CD4-positive, alpha-beta T cell treated with Interleukin-6 at 100 ng/mL for 8 hours (primary cell): ENCODE results near the gene GLB1L.
A peak's percentile ranks its signal among the peaks of the same experiment; 100 is the strongest.

Experiments
- DNase-seq: peaks from one replicate; pipeline ENCODE4 v3.0.0-alpha.2; 2020; ENCODE audit warnings: mixed read lengths, low spot score

GLB1L gene

DNA sequence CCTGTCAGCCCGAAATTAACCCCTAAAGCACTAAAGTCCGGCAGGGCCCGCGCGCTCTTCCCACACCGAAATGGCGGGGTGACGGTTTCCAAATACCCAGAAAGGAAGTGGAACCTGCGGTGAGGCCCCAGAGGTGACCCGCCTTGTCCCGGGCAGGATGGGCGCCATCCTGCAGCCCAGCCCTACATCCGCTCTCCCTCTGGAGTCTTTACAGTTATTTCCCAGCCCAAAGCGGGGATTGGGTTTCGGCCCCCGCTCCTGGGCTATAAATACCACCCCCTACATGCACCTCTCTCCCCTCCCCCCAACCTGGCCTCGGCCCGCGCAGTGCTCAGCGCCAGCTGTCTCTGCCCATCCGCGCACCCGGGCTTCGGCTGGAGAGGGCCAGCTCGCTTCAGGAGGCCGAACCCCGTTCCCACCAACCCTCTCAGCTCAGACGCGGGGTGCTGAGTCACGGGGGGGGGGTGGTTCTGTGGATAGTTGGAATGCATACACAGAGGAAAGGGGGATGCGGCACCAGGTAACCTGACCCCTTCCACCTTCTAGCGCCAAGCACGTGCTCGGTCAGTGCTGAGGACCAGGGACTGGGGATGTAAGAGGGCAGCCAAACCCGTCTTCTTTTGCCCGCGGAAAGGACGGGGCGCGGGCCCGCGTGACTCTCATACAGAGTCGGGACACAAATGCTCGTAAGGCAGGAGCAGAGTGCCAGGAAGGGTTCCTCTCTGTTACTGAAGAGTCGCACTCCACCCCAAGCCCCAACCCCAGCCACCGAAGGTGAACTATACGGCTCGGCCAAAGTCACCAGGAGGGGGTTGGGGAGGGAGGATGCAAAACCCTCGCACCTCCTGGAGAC lies 7.9 kb upstream of the GLB1L start, which contains the start of gene TUBA4B:
Gene TUBA4B, plus strand, starts transcription at position 344 of the 853 bp plus-strand sequence. Its CDS starts 165 bp downstream, at position 509.
- DNase-seq, result peak; percentile 43

DNA sequence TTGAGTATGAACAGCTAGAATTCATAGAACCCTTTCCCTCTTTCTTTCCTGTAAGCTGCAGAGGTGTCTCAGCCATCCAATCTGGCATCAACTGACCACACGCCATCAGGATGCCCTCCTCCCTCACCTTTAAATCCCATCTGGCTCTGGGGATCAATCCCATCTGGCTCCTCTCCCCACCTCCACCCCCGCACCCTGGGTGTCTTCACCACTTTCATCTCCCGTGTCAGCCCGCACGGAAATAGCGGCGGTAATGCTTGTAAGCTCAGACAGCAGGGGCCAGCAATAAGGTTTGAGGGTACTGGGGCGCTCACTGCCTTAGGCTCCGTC lies 7.3 kb upstream of the GLB1L start:
- DNase-seq, result no peak

DNA sequence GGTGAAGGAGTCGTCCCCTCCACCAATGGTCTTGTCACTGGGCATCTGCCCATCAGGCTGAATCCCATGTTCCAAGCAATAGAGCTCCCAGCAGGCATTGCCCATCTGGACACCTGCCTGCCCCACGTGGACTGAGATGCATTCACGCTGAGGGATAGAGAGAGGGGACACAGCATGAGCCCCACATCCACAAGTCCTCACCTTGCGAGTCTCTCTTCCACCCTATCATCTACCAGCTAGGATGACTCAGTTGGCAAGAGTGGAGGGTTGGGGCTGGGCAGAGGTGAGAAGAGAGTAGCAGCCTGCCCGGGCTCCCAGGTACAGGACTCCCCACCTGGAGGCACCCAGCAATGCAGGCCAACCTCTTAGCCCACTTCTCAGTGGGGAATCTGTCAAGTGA lies 6.8 kb upstream of the GLB1L start:
- peak; percentile 32 for DNase-seq

DNA sequence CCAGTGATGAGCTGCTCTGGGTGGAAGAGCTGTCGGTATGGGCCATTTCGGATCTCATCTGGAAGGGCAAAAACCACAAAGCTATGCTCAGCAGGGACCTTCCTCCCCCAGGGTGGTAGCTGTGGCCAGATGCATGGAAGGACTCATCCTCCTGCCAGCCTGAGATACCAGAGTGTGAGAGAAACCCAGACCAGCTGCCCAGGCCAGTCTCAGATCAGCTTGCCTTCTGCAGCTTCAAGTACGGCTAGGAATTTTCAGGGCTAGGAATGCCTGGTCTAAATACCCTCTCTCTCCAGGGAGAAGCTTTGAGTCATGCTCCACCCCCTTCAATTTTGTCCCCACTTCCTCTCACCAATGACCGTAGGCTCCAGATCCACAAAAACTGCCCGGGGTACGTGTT lies 6.4 kb upstream of the GLB1L start:
- DNase-seq, result no peak

DNA sequence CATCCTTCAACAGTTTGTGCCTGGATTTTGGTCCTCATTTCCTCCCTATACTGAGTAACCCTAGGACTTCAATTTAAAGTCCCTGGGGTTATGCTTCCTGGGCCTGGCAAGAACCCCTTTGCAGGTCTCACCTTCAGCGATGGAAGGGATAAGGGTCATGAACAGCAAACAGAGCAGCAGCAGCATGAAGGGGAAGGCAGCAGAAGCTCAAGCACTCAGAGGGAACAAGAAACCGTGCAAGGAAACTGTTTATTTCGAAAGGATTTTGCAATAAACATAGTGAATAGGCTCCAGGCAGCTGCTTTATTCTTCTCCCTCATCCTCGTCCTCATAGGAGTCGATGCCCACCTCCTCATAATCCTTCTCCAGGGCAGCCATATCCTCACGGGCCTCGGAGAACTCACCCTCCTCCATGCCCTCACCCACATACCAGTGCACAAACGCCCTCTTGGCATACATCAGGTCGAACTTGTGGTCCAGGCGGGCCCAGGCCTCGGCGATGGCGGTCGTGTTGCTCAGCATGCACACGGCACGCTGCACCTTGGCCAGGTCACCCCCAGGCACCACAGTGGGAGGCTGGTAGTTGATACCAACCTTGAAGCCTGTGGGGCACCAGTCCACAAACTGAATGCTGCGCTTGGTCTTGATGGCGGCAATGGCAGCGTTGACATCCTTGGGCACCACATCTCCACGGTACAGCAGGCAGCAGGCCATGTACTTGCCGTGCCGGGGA lies 5.0 kb upstream of the GLB1L start:
- DNase-seq, result peak; percentile 9

DNA sequence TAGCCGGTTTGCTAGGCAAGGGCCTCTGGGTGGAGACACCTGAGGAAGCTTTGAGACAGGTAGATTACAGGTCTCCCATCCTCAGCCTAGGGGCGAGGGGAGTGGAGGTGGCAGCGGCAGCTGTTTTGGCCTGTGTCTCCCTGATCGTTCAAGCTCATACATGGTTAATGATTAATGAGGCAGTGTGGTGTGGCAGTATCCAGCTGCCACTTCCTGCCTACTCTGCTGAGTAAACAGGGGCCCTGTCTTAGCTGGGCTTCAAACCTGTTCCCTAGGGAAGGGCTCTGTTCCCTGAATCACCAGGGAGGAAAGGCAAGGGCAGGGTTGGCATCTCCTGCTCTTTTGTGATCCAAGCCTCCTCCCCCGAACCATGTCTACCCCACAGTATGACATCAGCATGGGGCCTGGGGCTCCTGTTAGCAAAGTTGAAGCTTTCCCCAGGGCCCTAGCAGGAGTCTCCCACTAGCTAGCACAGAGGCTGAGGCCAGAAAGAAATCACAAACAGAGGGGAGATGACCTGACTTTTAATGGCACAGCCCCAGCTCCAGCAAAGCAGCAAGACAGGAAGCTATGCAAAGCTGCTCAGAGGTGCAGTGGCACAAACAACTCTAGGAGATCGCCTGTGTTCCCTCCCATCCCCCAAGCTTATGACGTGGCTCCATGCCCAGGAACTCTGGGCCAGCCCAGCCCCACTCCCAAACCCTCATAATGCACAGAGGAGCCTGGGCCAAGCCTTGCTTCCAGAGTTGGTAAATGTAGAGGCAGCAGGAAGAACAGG lies 4.1 kb upstream of the GLB1L start:
- peak; percentile 75 for DNase-seq

DNA sequence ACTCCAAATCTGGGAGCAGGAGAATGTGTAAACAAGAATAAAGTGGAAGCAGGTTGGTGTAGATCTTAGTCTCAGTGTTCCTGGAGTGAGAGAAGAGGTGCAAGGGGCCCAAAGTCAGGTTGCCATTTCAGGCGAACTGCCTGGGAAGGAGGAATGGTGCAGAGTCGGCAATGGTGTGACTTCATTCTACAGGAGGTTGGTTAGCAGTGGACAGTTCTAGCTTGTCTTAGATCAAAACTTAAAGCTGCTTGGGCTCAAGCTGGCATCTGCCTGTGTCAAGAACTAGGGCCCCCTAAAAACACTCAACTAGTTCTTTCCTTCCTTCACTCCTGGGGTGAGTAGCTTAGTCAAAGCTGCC lies 3.6 kb upstream of the GLB1L start:
- DNase-seq, result no peak

DNA sequence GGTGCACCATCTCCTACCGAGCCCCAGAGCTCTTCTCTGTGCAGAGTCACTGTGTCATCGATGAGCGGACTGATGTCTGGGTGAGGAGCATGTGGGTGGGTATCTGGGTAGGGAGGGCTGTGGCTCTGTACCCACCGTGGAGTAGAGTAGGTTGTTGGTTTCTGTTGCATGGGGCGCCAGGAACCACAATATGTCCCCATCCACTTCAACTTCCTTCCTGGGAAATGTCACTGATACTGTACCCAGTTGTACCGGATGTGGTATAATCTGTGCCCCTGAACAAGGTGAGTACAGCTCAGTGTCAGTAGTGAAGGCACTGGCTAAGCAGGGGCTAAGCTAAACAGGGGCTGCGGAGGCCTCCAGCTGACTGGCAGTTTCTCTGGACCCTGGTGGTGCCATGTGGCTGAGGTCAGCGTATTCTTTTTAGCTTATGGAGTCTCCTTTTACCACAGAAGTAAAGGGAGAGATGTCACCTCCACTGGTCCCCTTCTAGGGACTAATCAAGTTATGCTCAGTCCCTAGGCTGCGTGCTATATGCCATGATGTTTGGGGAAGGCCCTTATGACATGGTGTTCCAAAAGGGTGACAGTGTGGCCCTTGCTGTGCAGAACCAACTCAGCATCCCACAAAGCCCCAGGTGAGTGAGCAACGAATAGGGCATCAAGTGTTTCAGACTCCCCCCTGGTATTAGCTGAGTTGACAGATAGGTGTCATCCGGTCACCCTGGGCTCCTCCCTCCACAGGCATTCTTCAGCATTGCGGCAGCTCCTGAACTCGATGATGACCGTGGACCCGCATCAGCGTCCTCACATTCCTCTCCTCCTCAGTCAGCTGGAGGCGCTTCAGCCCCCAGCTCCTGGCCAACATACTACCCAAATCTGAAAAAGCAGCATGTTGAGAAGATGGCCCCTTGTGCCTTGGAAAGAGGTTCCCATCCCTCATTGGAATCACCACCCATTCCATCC lies 2.7 kb upstream of the GLB1L start:
- peak; percentile 84 for DNase-seq

DNA sequence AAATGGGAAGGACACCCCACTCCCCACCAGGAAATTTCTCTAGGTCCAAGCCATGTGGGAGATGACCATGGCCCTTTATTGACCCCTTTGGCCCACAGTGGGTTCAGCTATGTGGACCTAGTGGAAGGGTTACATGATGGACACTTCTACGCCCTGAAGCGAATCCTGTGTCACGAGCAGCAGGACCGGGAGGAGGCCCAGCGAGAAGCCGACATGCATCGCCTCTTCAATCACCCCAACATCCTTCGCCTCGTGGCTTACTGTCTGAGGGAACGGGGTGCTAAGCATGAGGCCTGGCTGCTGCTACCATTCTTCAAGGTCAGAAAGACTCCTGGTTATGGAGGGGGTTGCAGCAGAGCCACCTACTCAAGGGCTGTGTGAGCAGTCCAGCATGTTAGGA lies 1.3 kb upstream of the GLB1L start:
- no peak for DNase-seq

DNA sequence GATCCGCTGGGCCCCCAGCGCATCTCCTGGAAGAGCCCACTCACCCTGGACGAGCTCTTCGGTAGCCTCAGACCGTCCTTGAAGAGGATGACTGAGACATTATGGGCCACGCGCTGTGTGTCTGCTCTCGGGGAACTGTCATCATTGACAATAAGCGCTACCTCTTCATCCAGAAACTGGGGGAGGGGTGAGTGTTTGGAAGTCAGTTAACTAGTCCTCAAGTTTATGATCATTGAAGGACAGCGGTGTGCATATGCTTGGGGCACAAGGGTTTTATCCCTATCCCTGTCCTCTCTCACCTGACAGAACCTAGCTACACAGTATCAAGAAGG lies 621 bp upstream of the GLB1L start:
- DNase-seq, result no peak

DNA sequence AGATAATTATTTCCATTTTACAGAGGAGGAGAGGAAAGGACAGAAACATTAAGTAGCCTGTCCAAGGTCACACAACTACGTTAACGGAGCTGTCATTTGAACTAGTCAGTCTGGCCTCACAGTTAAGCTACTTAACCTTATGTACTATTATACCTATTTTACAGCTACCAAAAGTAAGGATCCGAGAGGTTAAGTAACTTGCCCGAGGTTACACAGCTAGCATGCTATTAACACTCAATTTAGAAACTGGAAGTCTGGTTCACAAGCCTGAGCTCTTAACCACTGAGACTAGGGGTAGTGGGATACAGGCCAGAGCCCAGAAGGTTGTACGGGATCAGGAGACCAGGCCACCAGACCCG lies 476 bp downstream of the GLB1L start:
- no peak for DNase-seq

DNA sequence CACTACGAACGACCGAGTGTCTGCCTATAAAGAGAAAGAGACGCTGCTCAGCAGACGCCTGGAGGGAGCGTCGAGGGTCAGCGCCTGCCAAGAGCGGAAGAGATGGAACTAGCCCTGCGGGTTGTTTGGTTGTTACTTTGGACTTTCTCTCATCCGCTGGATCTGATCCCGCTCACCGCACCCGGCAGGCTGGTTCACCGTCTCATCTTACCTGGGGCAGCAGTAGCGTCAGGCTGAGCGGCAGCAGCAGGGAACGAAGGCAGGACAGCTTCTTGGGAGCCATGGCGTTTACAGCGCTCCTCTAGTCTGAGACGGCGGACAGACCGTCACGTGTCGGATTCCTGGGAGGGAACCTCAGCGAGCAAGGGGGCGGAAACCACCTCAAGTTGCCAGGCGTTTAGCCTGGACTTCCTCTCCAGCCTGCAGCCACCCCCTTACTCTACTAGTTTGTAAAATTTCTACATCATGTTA lies 1.9 kb downstream of the GLB1L start:
- no peak for DNase-seq

DNA sequence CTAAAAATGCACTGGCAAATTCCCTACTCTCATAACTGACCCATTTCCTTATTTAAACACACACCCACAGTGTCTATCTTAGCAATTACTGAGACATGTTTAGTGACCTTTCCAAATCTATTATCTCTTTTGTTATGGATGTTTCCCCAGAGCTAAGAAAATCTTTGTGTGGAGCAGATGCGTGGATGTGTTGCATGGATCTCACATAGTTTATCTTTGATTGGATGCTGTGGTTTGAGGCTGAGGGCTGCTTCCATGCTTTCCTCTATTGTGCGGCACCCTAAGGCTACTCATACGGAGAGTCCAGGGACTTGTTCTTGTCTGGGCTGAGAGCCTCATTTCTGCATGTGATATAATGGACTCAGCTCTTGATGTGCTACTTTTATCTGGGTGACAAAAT lies 10.9 kb downstream of the GLB1L start:
- DNase-seq, result no peak

DNA sequence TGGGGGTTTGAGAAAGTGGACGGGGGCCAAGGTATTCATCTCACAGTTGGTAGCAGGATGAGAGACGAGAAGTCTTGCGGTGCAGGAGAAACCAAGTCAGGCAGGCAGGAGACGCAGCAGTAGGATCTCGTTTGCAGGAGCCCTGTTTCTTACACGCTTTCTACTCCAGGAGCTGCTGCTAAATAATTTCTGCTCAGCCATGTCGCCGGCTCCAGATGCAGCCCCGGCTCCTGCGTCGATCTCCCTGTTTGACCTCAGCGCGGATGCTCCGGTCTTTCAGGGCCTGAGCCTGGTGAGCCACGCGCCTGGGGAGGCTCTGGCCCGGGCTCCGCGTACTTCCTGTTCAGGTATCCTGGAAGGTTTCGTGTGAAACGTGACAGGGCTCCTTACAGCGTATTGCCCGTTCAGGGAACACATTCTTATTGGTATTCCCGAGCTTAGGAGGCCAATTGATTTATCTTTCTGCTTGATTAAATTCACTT lies 15.1 kb downstream of the GLB1L start:
- DNase-seq, result peak; percentile 36

DNA sequence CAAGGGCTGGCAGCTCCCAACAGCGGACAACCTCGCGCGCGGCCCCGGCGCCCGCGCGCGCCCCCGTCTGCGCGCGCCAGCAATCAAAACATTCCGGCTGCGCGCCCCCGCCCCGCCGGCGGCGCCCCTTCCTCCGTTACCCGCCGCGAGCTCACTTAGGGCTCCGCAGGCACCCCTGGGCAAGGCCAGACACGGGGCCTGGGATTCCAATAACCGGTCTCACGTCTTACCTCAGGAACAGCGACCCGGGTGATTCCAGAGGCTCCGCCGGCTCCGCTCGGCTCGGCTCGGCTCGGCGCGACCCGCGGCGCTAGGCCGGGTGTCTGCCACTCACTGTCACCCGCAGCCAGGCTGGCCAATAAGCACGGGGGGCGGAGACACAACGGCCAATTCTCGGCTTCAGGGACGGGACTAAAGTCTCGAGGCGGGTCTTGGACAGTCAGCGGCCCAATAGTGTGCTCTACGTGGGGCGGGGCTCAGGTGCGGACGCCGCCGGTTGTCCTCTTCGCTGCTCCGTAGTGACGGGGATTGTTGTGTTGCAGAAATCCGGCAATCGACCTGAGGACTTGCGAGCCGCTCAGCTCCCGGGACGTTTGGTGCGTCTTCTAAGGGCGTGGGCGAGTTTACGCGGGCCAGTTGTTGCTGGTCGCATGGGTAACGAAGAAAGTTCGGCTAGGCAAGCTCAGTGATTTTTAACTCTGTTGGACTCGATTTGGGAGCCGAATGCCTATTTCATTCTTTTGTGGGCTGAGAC lies 15.8 kb downstream of the GLB1L start, which contains the start of the genes ANKZF1 and ATG9A:
Gene ANKZF1, plus strand, starts transcription at position 502 of the 754 bp plus-strand sequence. CDS start 452 bp downstream, outside the sequence.
Gene ATG9A, minus strand, starts transcription at position 332 of the 754 bp plus-strand sequence. CDS start 1,612 bp downstream, outside the sequence.
- peak; percentile 98 for DNase-seq

DNA sequence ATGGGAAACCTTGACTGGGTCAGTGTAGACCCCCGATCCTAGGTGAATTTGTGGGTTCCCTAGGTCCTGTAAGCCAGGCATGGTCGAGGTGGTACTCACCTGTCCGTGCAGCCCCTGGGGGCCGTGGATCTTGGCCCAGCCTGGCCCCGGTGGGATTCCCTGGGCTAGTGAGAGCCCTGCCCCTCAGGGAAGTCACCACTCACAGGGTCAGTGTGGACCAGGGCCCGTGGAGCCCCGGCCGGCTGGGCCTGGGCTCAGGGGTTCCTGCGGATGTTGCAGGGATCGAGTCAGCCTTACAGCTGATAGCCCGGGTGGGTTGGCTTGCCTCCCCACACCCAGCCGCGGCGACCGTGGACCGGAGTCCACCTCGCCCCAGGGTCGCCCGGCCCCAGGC lies 16.3 kb downstream of the GLB1L start:
- DNase-seq, result no peak

DNA sequence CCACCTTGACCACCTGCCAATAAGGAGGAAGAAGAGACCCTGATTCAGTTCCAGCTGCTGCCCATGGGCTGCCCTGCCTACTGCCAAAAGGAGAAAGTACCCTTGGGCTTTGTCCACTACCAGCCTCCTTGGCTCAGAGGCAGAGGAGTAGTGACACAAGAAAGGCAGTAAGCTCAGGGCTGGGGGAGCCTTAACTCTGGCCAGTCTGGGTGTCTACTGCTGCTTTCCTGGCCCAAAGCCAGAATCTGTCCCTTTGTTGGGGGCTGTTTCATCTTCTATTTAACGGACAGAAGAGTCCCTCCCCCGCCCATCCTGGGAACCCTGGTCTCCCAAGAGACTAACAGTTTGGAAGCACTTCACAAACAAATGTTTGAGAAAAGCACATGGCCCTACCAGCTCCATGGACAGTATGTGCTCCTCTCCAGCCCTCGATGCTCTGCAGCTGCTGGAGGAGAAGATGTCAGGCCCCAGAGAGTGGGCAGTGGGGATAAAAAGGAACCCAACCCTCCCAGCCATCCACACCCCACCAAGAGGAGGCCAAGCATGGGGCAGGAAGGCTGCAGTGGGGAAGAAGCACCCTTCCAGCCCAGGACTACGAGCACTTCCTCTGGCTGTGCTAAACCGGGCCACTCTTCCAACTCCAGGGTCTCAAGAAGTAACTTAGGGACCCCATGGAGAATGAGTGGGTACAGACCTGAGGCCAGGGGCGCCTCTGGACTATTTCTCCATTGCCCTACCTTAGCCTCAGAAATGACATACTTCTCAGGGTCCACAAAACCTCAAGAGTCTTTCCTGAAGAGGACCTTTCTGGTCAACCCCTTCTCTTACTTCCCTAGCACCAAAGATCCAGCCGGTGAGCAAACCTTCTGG lies 17.0 kb downstream of the GLB1L start:
- DNase-seq, result no peak

DNA sequence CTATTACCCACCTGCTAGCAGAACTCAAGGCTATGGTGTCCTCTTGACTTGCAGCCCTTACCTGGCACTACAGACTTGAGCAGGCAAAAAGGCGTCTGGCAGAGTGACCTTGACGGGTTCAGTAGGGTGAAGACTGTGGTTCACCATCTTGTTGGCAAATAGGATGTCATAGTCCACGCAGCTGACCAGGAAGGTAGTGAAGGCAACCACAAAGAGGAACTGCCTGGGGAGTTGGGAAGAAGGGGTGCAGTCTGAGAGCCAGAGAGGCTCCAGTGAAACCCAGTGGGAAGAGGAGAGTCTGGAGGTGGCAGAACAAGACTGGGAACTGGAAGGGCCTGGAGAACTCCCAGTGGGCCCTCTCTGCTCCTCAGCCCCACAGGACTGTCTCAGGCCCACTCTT lies 19.9 kb downstream of the GLB1L start:
- DNase-seq, result no peak

DNA sequence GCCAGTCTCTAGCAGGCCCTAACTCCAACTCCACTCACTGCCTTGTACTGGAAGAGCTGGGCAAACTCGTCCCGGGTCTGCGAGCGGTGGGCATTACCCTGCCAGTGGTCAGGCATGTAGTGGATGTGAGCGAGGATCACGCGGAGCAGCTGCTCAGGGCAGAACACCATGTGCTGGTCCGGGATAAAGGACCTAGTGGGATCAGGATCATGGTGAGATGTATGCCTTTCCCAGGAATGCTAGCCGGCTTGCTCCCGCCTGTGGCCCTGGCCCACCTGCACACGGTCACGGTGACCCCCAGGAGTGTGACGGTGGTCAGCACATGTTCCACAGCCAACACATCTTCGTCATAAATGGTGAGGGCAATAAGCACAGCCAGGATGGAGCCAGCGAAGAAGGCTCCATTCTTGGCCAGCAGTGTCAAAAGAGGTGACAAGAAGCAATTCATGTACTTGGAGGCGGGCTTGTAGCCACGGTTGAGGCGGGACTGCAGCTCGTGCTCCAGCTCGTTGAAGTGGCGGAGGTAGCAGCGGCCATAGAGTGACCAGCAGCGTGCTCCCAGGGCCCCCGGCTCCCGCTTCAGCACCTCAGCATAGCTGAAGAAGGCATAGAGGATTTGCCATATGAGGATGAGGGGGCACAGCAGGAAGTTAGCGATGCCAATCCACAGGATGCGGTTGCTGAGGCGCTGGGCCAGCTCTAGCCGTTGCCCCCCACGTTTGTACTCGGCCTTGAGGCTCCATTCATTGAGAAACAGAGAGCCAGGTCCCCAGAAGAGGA lies 21.2 kb downstream of the GLB1L start:
- no peak for DNase-seq
